Activated T-cell treated with anti-CD3 and anti-CD28 coated beads, Interleukin-2, amount 50 U/mL, for 72 hours (primary cell): ENCODE measurements around the gene TBC1D10A. TPM values are rescaled to one million over a fixed set of nuclear protein-coding genes. Genes with fewer than 3 reads are reported as not detected.

Experiments
- ATAC-seq, 2 donors: fragments of 150-1000 bp; cut with Tn5 transposase; replicated peaks in 1 of 2; 2 replicates each; pipeline ENCODE4 v1.10.0; 2021; ENCODE audit warnings: moderate library complexity in 2 of 2, mild to moderate bottlenecking in 1 of 2
- DNase-seq, 2 donors: peaks; one replicate each; pipeline ENCODE4 v3.0.0; 2021 to 2022; ENCODE audit warnings: mixed read lengths in 1 of 2
- H3K27ac Mint-ChIP-seq: one replicate; pipeline ENCODE4 v1.8.0; 2022; ENCODE audit warnings: mild to moderate bottlenecking, moderate library complexity, mixed read lengths
- H3K27me3 Mint-ChIP-seq: one replicate; pipeline ENCODE4 v1.8.0; 2022; ENCODE audit warnings: low read depth, mixed read lengths
- H3K36me3 Mint-ChIP-seq, 2 donors: one replicate each; pipeline ENCODE4 v1.8.0; 2022; ENCODE audit warnings: mixed read lengths in 2 of 2, mild to moderate bottlenecking in 1 of 2; ENCODE audit not compliant: insufficient read depth in 2 of 2
- H3K4me1 Mint-ChIP-seq: one replicate; pipeline ENCODE4 v1.8.0; 2022; ENCODE audit warnings: low read depth, mixed read lengths
- H3K4me3 Mint-ChIP-seq, 2 donors: one replicate each; pipeline ENCODE4 v1.8.0; 2022; ENCODE audit warnings: mild to moderate bottlenecking in 2 of 2, mixed read lengths in 2 of 2, moderate library complexity in 2 of 2
- H3K9me3 Mint-ChIP-seq, 2 donors: one replicate each; pipeline ENCODE4 v1.8.0; 2022; ENCODE audit warnings: mixed read lengths in 2 of 2
- total RNA-seq, 2 donors: library from RNA; stranded (reverse); gene quantifications; one replicate each; pipeline ENCODE4 v1.2.3, GENCODE V29; 2022

The TBC1D10A gene
- total RNA-seq, 2 donors from 2014 or later = 25.6 to 30.0 TPM

DNA sequence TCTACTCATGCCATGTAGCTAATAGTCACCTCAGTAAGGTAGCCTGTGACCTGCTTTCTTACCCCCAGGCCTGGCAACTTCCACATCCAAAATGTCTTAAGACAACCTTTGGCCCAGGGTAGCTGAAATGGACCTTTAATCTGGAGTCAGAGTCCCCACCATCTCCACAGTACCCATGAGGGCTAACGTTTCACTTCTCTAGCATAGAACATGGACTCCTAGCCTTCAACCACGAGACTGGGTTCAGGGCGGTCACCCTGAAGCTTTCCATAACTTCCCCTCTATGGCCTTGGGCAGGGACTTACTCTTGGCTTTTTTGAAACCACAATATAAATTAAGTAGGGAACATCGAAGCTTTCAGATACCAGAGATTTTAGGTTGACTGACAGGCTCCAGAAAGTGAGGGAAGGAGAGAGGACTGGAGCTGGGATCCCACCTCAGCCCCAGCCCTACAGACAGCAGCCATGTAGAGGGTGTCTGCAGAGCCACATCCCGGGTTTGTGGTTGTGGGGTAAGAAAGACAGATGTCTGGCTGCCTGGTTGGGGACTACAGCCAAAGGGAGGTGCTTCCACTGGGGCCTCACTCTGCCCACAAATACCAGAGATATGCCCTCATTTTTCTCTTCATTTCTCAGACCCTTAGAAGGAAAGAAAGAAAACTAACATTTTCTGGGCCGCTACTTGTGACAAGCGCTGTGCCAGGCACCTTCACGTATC, 2.6 kb downstream of the TBC1D10A start:
- Mint-ChIP-seq H3K36me3 (peaks cover 0 to 4% of the 10 kb centered on the region in 2 donors), H3K27ac (peak overlapping the region; percentile 80), H3K9me3 (no peaks in the 10 kb centered on the region), H3K27me3 (no peaks in the 10 kb centered on the region), H3K4me1 (peaks cover 70% of the 10 kb centered on the region), H3K4me3 (peak overlapping the region; percentile 80 to 90)
- peak; percentile 45 to 48 for DNase-seq
- no peak for ATAC-seq

- Mint-ChIP-seq H3K36me3 (peaks cover 0 to 1% of the 10 kb centered on the region in 2 donors), H3K4me1 (peaks cover 76% of the 10 kb centered on the region), H3K27me3 (no peaks in the 10 kb centered on the region), H3K27ac (no peak overlapping the region), H3K4me3 (no peak overlapping the region), H3K9me3 (no peaks in the 10 kb centered on the region)
- DNase-seq (no peak), ATAC-seq (no peak)
These were observed 3.5 kb downstream of the TBC1D10A start for GRCh38 chr22:30323246-30323645.

DNA sequence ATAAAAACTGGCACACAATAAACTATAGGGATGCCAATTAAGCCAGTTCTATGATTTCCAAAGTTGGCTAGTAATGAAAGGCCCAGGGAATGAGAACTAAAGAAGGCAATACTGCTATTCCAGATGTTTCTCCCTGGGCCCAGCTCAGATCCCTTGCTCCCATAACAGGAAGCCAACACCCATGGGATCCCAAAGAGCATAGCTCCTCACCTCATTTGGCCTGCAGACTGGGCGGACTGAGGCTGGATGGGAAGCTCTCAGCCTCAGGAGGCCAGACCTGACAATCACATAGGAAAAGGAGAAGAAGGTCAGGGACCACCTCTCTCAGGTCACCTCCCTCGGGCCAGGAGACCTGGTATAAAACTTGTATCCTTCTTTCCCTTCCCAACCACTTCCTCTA, 5.3 kb downstream of the TBC1D10A start:
- H3K27me3 Mint-ChIP-seq = no peaks in the 10 kb centered on the region
- no peak for DNase-seq
- H3K9me3 Mint-ChIP-seq = no peaks in the 10 kb centered on the region
- no peak for ATAC-seq
- H3K4me1 Mint-ChIP-seq = peaks cover 76% of the 10 kb centered on the region
- H3K27ac Mint-ChIP-seq = no peak overlapping the region
- peaks cover 0 to 1% of the 10 kb centered on the region in 2 donors for H3K36me3 Mint-ChIP-seq
- H3K4me3 Mint-ChIP-seq = no peak overlapping the region

DNA sequence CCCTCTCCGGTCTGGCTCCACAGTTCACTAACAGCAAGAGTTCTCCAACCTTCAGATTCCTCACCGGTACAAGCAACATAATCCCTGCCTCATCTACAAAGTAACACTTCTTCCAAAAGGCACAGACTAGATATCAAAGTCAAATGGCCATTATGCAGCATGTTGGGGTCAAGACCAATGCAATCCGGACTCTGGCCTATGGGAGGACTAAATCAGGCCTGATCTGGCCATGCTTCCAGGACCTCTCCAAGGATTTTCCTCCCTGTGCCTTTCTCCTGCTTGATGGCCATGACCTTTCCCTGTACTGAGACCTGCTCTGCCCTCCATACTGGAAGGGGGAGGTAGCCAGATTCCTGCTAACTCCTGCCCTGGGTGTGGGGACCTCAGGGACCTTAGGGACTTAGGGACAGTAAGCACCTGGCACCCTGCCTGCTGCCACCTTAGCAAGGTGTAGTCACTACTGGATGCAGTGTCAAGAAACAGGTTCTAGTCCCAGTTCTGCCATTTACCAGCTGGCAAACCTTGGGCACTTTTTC, 6.7 kb downstream of the TBC1D10A start:
- DNase-seq (no peak), ATAC-seq (no peak)
- Mint-ChIP-seq H3K27me3 (no peaks in the 10 kb centered on the region), H3K4me3 (no peak overlapping the region), H3K36me3 (peaks cover 0 to 1% of the 10 kb centered on the region in 2 donors), H3K27ac (no peak overlapping the region), H3K4me1 (peaks cover 79% of the 10 kb centered on the region), H3K9me3 (no peaks in the 10 kb centered on the region)

DNA sequence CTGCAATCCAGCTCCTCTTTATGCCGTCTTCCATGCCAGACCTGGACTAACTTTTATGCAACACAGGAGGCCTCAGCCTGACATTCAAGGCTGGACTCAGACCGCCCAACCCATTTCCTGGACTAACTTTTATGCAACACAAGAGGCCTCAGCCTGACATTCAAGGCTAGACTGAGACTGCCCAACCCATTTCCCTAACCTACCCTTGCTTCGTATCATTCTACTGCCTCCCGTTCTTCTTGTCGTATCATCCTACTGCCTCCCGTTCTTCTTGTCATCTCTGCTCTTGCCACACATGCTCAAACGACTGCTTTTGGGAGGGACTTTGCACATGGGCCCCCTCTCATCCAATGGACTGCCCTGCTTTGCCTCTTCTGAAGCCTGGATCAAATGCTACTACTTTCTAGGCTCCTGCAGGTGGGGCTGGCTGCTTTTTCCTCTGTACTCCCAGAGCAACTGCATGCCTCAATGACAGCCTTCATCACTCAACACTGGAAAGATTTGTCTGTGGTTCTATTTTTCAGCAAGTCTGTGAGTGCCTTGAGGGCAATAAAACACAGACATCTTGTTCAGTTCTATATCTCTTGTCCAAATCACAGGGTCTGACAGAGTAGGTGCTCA, 7.8 kb downstream of the TBC1D10A start:
- no peaks in the 10 kb centered on the region for H3K9me3 Mint-ChIP-seq
- H3K27ac Mint-ChIP-seq = peak overlapping the region; percentile 30
- DNase-seq (no peak), ATAC-seq (peak in 1 of 2 donors; percentile 23)
- H3K36me3 Mint-ChIP-seq = peaks cover 0 to 5% of the 10 kb centered on the region in 2 donors
- H3K4me3 Mint-ChIP-seq = peak overlapping the region in 1 of 2 donors; percentile 30
- H3K4me1 Mint-ChIP-seq = peaks cover 79% of the 10 kb centered on the region
- H3K27me3 Mint-ChIP-seq = no peaks in the 10 kb centered on the region

GRCh38 chr22:30317778-30318177, 9.0 kb downstream of the TBC1D10A start:
- ATAC-seq (no peak), DNase-seq (no peak)
- peaks cover 78% of the 10 kb centered on the region for H3K4me1 Mint-ChIP-seq
- peak overlapping the region; percentile 59 for H3K27ac Mint-ChIP-seq
- peaks cover 4 to 9% of the 10 kb centered on the region in 2 donors for H3K36me3 Mint-ChIP-seq
- no peaks in the 10 kb centered on the region for H3K27me3 Mint-ChIP-seq
- H3K4me3 Mint-ChIP-seq = no peak overlapping the region
- no peaks in the 10 kb centered on the region for H3K9me3 Mint-ChIP-seq

- H3K9me3 Mint-ChIP-seq = no peaks in the 10 kb centered on the region
- no peak for DNase-seq
- H3K27me3 Mint-ChIP-seq = no peaks in the 10 kb centered on the region
- peak overlapping the region in 1 of 2 donors; percentile 33 for H3K4me3 Mint-ChIP-seq
- H3K36me3 Mint-ChIP-seq = peaks cover 5 to 11% of the 10 kb centered on the region in 2 donors
- peaks cover 83% of the 10 kb centered on the region for H3K4me1 Mint-ChIP-seq
- peak overlapping the region; percentile 40 for H3K27ac Mint-ChIP-seq
- ATAC-seq = no peak
These were observed 10.7 kb downstream of the TBC1D10A start for GRCh38 chr22:30315962-30316576.

DNA sequence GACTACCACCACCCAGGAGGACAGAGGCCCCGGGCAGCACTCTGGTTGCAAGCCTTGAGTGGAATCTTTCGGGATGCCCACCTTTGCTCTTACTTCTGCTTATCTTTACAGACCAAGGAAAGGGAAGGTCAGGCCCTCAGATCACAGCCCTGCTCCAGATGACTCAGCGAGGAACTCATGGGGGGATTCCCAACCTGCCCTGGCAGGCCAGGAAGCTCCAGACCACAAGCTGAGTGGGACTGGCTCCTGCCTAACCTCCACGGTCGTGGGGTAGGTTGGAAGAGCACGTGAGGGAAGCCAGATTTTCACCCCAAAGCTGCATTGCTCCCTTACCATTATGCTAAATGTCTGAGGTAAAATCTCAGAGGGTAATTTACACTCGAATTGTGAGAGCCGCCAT, 11.8 kb downstream of the TBC1D10A start:
- ATAC-seq (peak; percentile 64 to 76), DNase-seq (peak; percentile 53 to 57)
- H3K36me3 Mint-ChIP-seq = peaks cover 5 to 10% of the 10 kb centered on the region in 2 donors
- peak overlapping the region; percentile 81 for H3K27ac Mint-ChIP-seq
- no peaks in the 10 kb centered on the region for H3K27me3 Mint-ChIP-seq
- H3K4me1 Mint-ChIP-seq = peaks cover 93% of the 10 kb centered on the region
- H3K4me3 Mint-ChIP-seq = peak overlapping the region; percentile 59 to 65
- no peaks in the 10 kb centered on the region for H3K9me3 Mint-ChIP-seq

DNA sequence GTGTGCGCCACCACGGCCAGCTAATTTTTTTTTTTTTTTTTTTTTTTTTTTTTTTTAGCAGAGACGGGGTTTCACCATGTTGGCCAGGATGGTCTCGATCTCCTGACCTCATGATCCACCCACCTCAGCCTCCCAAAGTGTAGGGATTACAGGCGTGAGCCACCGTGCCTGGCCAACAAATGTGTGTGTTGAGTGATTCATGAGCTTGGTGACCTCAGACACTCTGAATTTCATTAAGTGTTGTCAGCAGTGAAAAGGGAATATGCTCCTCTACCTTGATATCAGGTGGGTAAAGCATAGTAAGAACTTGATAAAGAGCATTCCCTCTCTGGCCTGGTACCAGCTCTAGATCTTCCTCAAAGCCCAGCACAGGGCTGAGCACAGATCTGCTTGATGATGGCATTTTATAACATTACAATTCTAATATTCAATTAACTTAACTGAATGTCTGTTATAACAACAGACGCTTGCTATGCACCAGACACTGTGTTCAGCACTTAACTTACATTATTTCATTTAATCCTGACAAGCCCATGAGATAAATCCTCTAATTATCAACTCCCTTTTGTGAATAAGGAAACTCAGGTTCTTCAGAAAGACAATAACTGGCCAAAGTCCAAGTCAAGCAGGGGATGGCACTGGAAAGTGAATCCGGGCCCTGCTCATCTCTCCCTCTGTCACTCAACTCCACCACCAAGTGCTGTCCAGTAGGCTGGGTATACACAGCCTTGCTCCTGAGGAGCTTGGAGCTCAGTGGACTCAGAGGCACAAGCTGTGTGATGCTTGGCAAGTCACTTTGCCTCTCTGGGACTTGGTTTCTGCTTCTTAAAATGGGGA, 13.0 kb downstream of the TBC1D10A start:
- peak overlapping the region; percentile 39 to 65 for H3K4me3 Mint-ChIP-seq
- no peaks in the 10 kb centered on the region for H3K27me3 Mint-ChIP-seq
- ATAC-seq (no peak), DNase-seq (no peak)
- peaks cover 93% of the 10 kb centered on the region for H3K4me1 Mint-ChIP-seq
- peaks cover 5 to 10% of the 10 kb centered on the region in 2 donors for H3K36me3 Mint-ChIP-seq
- H3K9me3 Mint-ChIP-seq = no peaks in the 10 kb centered on the region
- H3K27ac Mint-ChIP-seq = peak overlapping the region; percentile 82

- peak overlapping the region; percentile 21 to 33 for H3K4me3 Mint-ChIP-seq
- DNase-seq (no peak), ATAC-seq (peak; percentile 51 to 54)
- H3K27me3 Mint-ChIP-seq = no peaks in the 10 kb centered on the region
- H3K9me3 Mint-ChIP-seq = no peaks in the 10 kb centered on the region
- H3K36me3 Mint-ChIP-seq = peaks cover 5 to 10% of the 10 kb centered on the region in 2 donors
- H3K27ac Mint-ChIP-seq = peak overlapping the region; percentile 64
- peaks cover 94% of the 10 kb centered on the region for H3K4me1 Mint-ChIP-seq
These were observed 14.7 kb downstream of the TBC1D10A start for GRCh38 chr22:30312053-30312452.

DNA sequence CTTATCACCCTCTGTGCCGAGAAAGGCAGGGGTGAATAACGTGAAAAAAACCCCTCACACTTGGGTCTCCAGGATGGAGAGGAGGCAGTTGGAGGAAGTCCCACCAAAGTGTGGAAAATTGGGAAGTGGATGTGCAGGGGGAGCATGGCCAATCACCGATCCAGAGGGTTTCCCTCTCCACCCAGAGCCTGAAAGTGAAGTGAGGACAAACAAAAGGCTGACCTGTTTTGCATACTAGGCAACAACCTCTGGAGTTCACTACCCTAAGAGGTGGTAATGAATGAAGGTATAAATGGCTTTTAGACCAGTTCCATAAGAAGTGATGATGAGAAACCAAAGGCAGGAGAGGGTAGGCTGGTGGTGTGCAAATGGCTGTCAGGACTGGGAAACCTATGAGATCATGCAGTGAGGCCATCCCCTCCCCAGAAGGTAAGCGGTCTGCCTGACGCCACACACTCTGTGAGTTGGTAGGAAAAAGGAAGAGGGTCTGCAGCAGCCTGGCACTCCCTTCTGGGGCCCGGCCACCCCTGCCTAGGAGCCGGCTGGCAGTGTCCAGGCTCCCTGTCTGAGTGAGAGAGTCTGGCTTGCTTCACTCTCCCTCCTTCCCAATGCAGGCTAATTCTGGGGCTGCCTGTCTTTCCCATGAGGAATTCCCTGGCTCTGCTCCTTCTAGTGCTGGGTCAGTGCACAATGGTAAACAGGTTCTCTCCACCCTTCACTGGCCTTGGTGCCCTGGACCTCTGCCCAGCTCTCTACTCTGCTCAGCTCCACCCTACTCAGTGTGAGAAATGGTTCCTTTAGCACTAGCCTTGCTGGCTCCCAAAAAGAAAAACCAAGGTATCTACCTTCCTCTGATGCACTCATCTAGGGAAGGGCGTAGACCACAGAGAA, 15.6 kb downstream of the TBC1D10A start:
- H3K27me3 Mint-ChIP-seq = no peaks in the 10 kb centered on the region
- peak overlapping the region; percentile 23 to 33 for H3K4me3 Mint-ChIP-seq
- no peak for DNase-seq
- H3K36me3 Mint-ChIP-seq = peaks cover 5 to 10% of the 10 kb centered on the region in 2 donors
- H3K4me1 Mint-ChIP-seq = peaks cover 97% of the 10 kb centered on the region
- H3K27ac Mint-ChIP-seq = peak overlapping the region; percentile 78
- ATAC-seq = no peak
- H3K9me3 Mint-ChIP-seq = no peaks in the 10 kb centered on the region
